Mammary epithelial cell (primary cell): ENCODE data around the gene LRRC27.

Source experiments
- EZH2 ChIP-seq: IDR thresholded peaks from 2 replicates; pipeline ENCODE4 v1.6.1; 2012; ENCODE audit warnings: low read length, inconsistent platforms, borderline replicate concordance
- TF ChIP-seq, protein P1 (sequence below), 2 donors: IDR thresholded peaks in 1 of 2; conservative IDR thresholded peaks in 1 of 2; 2 replicates each; pipeline ENCODE4 v1.5.1; 2011 to 2012; ENCODE audit warnings: inconsistent platforms in 2 of 2, low read length in 2 of 2, mild to moderate bottlenecking in 2 of 2, control low read depth in 1 of 2, low read depth in 1 of 2; ENCODE audit not compliant: insufficient read depth in 1 of 2; ENCODE audit errors: extremely low read depth in 1 of 2

DNA sequence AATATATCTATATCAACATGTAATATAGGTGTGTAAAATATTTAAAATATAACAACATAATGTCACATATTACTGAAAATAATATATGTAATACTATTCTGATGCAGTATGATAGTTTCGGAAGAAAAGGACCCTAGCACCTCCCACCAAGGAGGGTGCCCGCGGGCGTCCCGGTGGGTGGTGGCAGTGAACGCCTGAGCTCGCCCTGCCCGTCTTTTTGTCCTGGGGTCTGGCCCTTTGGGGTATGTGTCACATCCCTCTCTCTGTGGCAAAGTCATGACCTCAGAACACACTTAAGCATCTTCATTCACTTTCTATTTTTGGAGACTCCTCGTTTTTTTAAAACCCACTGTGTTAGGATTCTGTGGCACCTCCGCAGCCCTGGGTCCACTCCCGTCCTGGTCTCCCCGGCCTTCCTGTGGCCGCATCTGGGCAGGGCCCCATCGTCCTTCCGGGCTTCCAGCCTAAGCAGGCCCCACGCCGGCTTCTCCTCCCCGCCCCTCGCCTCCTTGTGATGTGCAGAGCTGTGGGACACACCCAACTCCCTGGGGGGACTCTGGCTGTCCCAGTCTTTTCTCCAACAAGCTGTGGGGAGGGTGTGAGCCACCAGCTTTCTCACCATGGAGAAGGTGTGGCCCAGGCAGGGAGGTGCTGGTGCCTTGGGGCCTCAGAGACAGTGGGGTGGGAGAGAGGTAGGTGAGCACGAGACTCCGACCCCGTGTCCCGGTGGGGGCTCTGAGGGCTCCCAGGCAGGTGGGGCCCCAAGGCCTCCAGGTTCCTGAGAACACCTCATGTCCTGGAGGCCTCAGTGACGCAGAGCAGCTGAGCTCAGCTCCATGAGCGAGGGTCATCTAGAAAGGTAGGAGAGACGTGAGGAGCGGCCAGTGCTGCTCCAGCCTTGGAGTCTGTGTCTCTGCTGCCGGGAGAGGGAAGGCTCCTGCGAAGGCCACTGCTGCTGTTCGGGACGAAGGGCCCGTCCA, 81.5 kb downstream of the LRRC27 start:
- TF ChIP-seq, protein P1, sequence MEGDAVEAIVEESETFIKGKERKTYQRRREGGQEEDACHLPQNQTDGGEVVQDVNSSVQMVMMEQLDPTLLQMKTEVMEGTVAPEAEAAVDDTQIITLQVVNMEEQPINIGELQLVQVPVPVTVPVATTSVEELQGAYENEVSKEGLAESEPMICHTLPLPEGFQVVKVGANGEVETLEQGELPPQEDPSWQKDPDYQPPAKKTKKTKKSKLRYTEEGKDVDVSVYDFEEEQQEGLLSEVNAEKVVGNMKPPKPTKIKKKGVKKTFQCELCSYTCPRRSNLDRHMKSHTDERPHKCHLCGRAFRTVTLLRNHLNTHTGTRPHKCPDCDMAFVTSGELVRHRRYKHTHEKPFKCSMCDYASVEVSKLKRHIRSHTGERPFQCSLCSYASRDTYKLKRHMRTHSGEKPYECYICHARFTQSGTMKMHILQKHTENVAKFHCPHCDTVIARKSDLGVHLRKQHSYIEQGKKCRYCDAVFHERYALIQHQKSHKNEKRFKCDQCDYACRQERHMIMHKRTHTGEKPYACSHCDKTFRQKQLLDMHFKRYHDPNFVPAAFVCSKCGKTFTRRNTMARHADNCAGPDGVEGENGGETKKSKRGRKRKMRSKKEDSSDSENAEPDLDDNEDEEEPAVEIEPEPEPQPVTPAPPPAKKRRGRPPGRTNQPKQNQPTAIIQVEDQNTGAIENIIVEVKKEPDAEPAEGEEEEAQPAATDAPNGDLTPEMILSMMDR (conservative IDR thresholded peaks at IDR 0.05 in 1 of 2, IDR thresholded peaks at IDR 0.05 in 1 of 2; ENCODE audit: extremely low read depth in 1 of 2, insufficient read depth in 1 of 2, low read depth in 1 of 2, low read length in 2 of 2) = no peak
- no peak for TF ChIP-seq EZH2
